Measurements from ENCODE around the gene COPS4.

GRCh38 chr4:83093060-83093640, 58.2 kb downstream of the COPS4 start:
- TF ChIP-seq, protein P1, sequence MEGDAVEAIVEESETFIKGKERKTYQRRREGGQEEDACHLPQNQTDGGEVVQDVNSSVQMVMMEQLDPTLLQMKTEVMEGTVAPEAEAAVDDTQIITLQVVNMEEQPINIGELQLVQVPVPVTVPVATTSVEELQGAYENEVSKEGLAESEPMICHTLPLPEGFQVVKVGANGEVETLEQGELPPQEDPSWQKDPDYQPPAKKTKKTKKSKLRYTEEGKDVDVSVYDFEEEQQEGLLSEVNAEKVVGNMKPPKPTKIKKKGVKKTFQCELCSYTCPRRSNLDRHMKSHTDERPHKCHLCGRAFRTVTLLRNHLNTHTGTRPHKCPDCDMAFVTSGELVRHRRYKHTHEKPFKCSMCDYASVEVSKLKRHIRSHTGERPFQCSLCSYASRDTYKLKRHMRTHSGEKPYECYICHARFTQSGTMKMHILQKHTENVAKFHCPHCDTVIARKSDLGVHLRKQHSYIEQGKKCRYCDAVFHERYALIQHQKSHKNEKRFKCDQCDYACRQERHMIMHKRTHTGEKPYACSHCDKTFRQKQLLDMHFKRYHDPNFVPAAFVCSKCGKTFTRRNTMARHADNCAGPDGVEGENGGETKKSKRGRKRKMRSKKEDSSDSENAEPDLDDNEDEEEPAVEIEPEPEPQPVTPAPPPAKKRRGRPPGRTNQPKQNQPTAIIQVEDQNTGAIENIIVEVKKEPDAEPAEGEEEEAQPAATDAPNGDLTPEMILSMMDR (optimal IDR thresholded peaks at IDR 0.05 in 1 of 3, IDR thresholded peaks at IDR 0.05 in 1 of 3, conservative IDR thresholded peaks at IDR 0.05 in 1 of 3; ENCODE audit: extremely low read depth in 1 of 3, insufficient read depth in 2 of 3, low read length in 3 of 3): no peak
- TF ChIP-seq EZH2 (IDR thresholded peaks at IDR 0.05; ENCODE audit: low read length): no peak
